SK-N-SH (cell line): ENCODE data around the gene PRRG3. TPM values are rescaled to one million over a fixed set of nuclear protein-coding genes. Genes with fewer than 3 reads are reported as not detected.

Experiments
- CTCF ChIA-PET: fragments of 300-600, 350-600 bp; formaldehyde crosslinking; extraction: SDS; loops from one replicate; lab custom pipeline; 2021; lab: Yijun Ruan, JAX
- POLR2A ChIA-PET: fragments of 350-600 bp; sonication (Branson Sonifier 250); formaldehyde crosslinking; extraction: SDS; loops from one replicate; lab custom pipeline; 2020; ENCODE audit warnings: antibody characterized with exemption, inconsistent platforms; lab: Yijun Ruan, JAX
- DNase-seq: peaks from one replicate; pipeline ENCODE4 v3.0.0; 2012
- H2AFZ ChIP-seq: fragments of 200-600 bp; sonication (generic); 2 replicates; pipeline ENCODE4 v1.8.1; 2016; ENCODE audit warnings: antibody characterized with exemption, mild to moderate bottlenecking, low read depth
- H3F3A ChIP-seq: fragments of 200-600 bp; sonication (generic); replicated peaks from 2 replicates; pipeline ENCODE3; 2016; ENCODE audit warnings: antibody characterized with exemption, mild to moderate bottlenecking; ENCODE audit not compliant: insufficient read depth
- H3K27ac ChIP-seq, 2 experiments: fragments of 200-500 bp in 1 of 2; fragments of 200-600 bp in 1 of 2; sonication (Bioruptor generic) in 1 of 2; sonication (generic), shearing (Covaris generic) in 1 of 2; 2 replicates each; pipeline versions ENCODE4 v1.5.1 to v1.6.1; 2014 to 2016; ENCODE audit warnings: low read depth in 2 of 2, inconsistent platforms in 1 of 2, low read length in 1 of 2, mild to moderate bottlenecking in 1 of 2, mixed read lengths in 1 of 2
- H3K27me3 ChIP-seq: fragments of 200-600 bp; sonication (generic), shearing (Covaris generic); 2 replicates; pipeline ENCODE4 v1.6.1; 2016; ENCODE audit warnings: mixed run types; ENCODE audit not compliant: insufficient read depth
- H3K36me3 ChIP-seq, 2 experiments: fragments of 200-500 bp in 1 of 2; fragments of 200-600 bp in 1 of 2; sonication (Bioruptor generic) in 1 of 2; sonication (generic) in 1 of 2; replicated peaks in 1 of 2; 2 replicates each; pipeline versions ENCODE3 to v1.5.1; 2014 to 2016; ENCODE audit warnings: low read length in 1 of 2, mild to moderate bottlenecking in 1 of 2; ENCODE audit not compliant: insufficient read depth in 2 of 2, control insufficient read depth in 1 of 2
- H3K4me1 ChIP-seq, 2 experiments: fragments of 200-500 bp in 1 of 2; fragments of 200-600 bp in 1 of 2; sonication (Bioruptor generic) in 1 of 2; sonication (generic), shearing (Covaris generic) in 1 of 2; 2 replicates each; pipeline versions ENCODE4 v1.5.1 to v1.6.1; 2014 to 2016; ENCODE audit warnings: low read depth in 1 of 2, low read length in 1 of 2, mixed run types in 1 of 2; ENCODE audit not compliant: insufficient read depth in 2 of 2, control insufficient read depth in 1 of 2
- H3K4me2 ChIP-seq: fragments of 200-600 bp; sonication (generic), shearing (Covaris generic); 2 replicates; pipeline ENCODE4 v1.6.1; 2017; ENCODE audit warnings: mixed run types
- H3K4me3 ChIP-seq, 2 experiments: fragments of 200-500 bp in 1 of 2; fragments of 200-600 bp in 1 of 2; sonication (Bioruptor generic) in 1 of 2; sonication (generic), shearing (Covaris generic) in 1 of 2; 2 replicates each; pipeline versions ENCODE4 v1.5.1 to v1.8.1; 2014 to 2016; ENCODE audit warnings: low read depth in 2 of 2, inconsistent platforms in 1 of 2, low read length in 1 of 2, mild to moderate bottlenecking in 1 of 2, mixed read lengths in 1 of 2, moderate library complexity in 1 of 2
- H3K79me2 ChIP-seq: fragments of 200-600 bp; sonication (generic); 2 replicates; pipeline ENCODE4 v1.8.1; 2017; ENCODE audit warnings: mild to moderate bottlenecking; ENCODE audit not compliant: insufficient read depth
- H3K9ac ChIP-seq: fragments of 200-600 bp; sonication (generic); 2 replicates; pipeline ENCODE4 v1.6.1; 2017; ENCODE audit warnings: mixed run types
- H3K9me2 ChIP-seq: fragments of 200-600 bp; sonication (generic); 2 replicates; pipeline ENCODE4 v1.6.1; 2017; ENCODE audit warnings: mixed run types
- H3K9me3 ChIP-seq: fragments of 200-600 bp; sonication (generic); 2 replicates; pipeline ENCODE4 v1.6.1; 2017; ENCODE audit warnings: mixed run types, mild to moderate bottlenecking, moderate library complexity
- H4K20me1 ChIP-seq: fragments of 200-600 bp; sonication (generic); 2 replicates; pipeline ENCODE4 v1.6.1; 2017; ENCODE audit warnings: mild to moderate bottlenecking, mixed run types; ENCODE audit not compliant: insufficient read depth
- CHD2 ChIP-seq: fragments of 150-350 bp; IDR thresholded peaks from 2 replicates; pipeline ENCODE4 v1.6.1; 2018; ENCODE audit warnings: low read length; ENCODE audit not compliant: partially characterized antibody
- FOXJ3 ChIP-seq: sonication (generic); formaldehyde crosslinking; IDR thresholded peaks from 2 replicates; pipeline ENCODE4 v1.5.1; 2020; ENCODE audit warnings: mild to moderate bottlenecking, missing genetic modification reagents
- MAX ChIP-seq: IDR thresholded peaks from 2 replicates; pipeline ENCODE4 v1.4.0; 2012; ENCODE audit warnings: low read depth
- POLR2AphosphoS5 ChIP-seq: IDR thresholded peaks from 2 replicates; pipeline ENCODE4 v1.6.1; 2012; ENCODE audit warnings: low read depth, low read length
- RAD21 ChIP-seq: IDR thresholded peaks from 2 replicates; pipeline ENCODE4 v1.6.1; 2012; ENCODE audit warnings: mild to moderate bottlenecking, low read length
- TAF1 ChIP-seq: IDR thresholded peaks from 2 replicates; pipeline ENCODE4 v1.6.1; 2012; ENCODE audit warnings: low read depth, mild to moderate bottlenecking, low read length, moderate library complexity, borderline replicate concordance
- TCF12 ChIP-seq: IDR thresholded peaks from 2 replicates; pipeline ENCODE4 v1.4.0; 2012
- TEAD4 ChIP-seq: IDR thresholded peaks from 2 replicates; pipeline ENCODE4 v1.4.0; 2012; ENCODE audit warnings: mild to moderate bottlenecking, borderline replicate concordance; ENCODE audit not compliant: insufficient read depth
- YY1 ChIP-seq: IDR thresholded peaks from 2 replicates; pipeline ENCODE4 v1.4.0; 2012; ENCODE audit warnings: low read depth, mild to moderate bottlenecking
- WGBS: methylation state at CpG from one replicate; pipeline ENCODE4 v1.1.6; 2017; ENCODE audit warnings: low lambda C conversion rate; 5-methylcytosine and 5-hydroxymethylcytosine counted together
- polyA plus RNA-seq, 3 experiments: library from polyadenylated mRNA; depleted of rRNA; stranded (reverse); fragments of >200 nt; gene quantifications; 2 replicates each; pipeline ENCODE4 v1.2.3, GENCODE V29; 2012
- TF ChIP-seq, protein P1 (sequence below): IDR thresholded peaks from 2 replicates; pipeline ENCODE4 v1.4.0; 2012; ENCODE audit warnings: low read depth, borderline replicate concordance
- TF ChIP-seq, protein P2 (sequence below): IDR thresholded peaks from 2 replicates; pipeline ENCODE4; 2012
- TF ChIP-seq, protein P3 (sequence below): IDR thresholded peaks from 2 replicates; pipeline ENCODE4 v1.6.1; 2012; ENCODE audit warnings: mild to moderate bottlenecking, low read depth, low read length, moderate library complexity

The PRRG3 gene
- polyA plus RNA-seq, 1 of the 3 experiments (the other 2 are of a cell fraction), result not detected

- TF ChIP-seq, protein P1, sequence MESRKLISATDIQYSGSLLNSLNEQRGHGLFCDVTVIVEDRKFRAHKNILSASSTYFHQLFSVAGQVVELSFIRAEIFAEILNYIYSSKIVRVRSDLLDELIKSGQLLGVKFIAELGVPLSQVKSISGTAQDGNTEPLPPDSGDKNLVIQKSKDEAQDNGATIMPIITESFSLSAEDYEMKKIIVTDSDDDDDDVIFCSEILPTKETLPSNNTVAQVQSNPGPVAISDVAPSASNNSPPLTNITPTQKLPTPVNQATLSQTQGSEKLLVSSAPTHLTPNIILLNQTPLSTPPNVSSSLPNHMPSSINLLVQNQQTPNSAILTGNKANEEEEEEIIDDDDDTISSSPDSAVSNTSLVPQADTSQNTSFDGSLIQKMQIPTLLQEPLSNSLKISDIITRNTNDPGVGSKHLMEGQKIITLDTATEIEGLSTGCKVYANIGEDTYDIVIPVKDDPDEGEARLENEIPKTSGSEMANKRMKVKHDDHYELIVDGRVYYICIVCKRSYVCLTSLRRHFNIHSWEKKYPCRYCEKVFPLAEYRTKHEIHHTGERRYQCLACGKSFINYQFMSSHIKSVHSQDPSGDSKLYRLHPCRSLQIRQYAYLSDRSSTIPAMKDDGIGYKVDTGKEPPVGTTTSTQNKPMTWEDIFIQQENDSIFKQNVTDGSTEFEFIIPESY, result no peak
Observed at GRCh38 chrX:151745651-151746050, 50.4 kb downstream of the PRRG3 start (continued).

GRCh38 chrX:151746502-151746901 lies 51.2 kb downstream of the PRRG3 start:
- H3F3A ChIP-seq, result no peaks in the 10 kb centered on the region
- no peak overlapping the region for H3K27ac ChIP-seq
- H3K9me3 ChIP-seq, result no peaks in the 10 kb centered on the region
- H3K4me2 ChIP-seq, result no peak overlapping the region
- H3K9ac ChIP-seq, result no peak overlapping the region
- ChIA-PET POLR2A (no interaction called here), CTCF (interaction anchor here (1.5 to 2.0 kb wide), 2 partner anchors 887 to 889 kb away, joined by 4 read pairs; no protein-coding TSS in a partner anchor)
- H4K20me1 ChIP-seq, result no peaks in the 10 kb centered on the region
- H3K9me2 ChIP-seq, result no peaks in the 10 kb centered on the region
- WGBS, result 3% methylated on average over 2 of the region's 2 CpGs
- H3K4me3 ChIP-seq, result no peak overlapping the region
- H3K4me1 ChIP-seq, result no peaks in the 10 kb centered on the region
- no peaks in the 10 kb centered on the region for H3K36me3 ChIP-seq
- H2AFZ ChIP-seq, result no peak overlapping the region
- no peak for DNase-seq
- TF ChIP-seq POLR2AphosphoS5, result no peak
- TF ChIP-seq, protein P2, sequence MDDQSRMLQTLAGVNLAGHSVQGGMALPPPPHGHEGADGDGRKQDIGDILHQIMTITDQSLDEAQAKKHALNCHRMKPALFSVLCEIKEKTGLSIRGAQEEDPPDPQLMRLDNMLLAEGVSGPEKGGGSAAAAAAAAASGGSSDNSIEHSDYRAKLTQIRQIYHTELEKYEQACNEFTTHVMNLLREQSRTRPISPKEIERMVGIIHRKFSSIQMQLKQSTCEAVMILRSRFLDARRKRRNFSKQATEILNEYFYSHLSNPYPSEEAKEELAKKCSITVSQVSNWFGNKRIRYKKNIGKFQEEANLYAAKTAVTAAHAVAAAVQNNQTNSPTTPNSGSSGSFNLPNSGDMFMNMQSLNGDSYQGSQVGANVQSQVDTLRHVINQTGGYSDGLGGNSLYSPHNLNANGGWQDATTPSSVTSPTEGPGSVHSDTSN, result no peak
- no peak for TF ChIP-seq TEAD4
- TF ChIP-seq RAD21, result no peak
- TF ChIP-seq MAX, result no peak
- no peak for TF ChIP-seq FOXJ3 (CRISPR knock-in tag)
- TF ChIP-seq YY1, result no peak
- TF ChIP-seq TAF1, result no peak
- no peak for TF ChIP-seq CHD2
- TF ChIP-seq, protein P3, sequence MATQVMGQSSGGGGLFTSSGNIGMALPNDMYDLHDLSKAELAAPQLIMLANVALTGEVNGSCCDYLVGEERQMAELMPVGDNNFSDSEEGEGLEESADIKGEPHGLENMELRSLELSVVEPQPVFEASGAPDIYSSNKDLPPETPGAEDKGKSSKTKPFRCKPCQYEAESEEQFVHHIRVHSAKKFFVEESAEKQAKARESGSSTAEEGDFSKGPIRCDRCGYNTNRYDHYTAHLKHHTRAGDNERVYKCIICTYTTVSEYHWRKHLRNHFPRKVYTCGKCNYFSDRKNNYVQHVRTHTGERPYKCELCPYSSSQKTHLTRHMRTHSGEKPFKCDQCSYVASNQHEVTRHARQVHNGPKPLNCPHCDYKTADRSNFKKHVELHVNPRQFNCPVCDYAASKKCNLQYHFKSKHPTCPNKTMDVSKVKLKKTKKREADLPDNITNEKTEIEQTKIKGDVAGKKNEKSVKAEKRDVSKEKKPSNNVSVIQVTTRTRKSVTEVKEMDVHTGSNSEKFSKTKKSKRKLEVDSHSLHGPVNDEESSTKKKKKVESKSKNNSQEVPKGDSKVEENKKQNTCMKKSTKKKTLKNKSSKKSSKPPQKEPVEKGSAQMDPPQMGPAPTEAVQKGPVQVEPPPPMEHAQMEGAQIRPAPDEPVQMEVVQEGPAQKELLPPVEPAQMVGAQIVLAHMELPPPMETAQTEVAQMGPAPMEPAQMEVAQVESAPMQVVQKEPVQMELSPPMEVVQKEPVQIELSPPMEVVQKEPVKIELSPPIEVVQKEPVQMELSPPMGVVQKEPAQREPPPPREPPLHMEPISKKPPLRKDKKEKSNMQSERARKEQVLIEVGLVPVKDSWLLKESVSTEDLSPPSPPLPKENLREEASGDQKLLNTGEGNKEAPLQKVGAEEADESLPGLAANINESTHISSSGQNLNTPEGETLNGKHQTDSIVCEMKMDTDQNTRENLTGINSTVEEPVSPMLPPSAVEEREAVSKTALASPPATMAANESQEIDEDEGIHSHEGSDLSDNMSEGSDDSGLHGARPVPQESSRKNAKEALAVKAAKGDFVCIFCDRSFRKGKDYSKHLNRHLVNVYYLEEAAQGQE, result no peak
- TF ChIP-seq TCF12, result no peak
- peaks cover 37% of the 10 kb centered on the region; the same call in 1 of the 2 replicates for H3K27me3 ChIP-seq
- H3K79me2 ChIP-seq, result no peaks in the 10 kb centered on the region
